Measurements from ENCODE around the gene CHIT1. TPM values are rescaled to one million over a fixed set of nuclear protein-coding genes. Genes with fewer than 3 reads are reported as not detected.

CHIT1 gene
- total RNA-seq, 1 donor from 2014 or later = 1.6 TPM

- DNase-seq (ENCODE audit: low spot score in 2 of 2) = no peak
- FAIRE-seq = no peak
These were observed 51.9 kb downstream of the CHIT1 start for GRCh38 chr1:203177470-203178039.

- no peak for DNase-seq (ENCODE audit: low spot score in 2 of 2)
- FAIRE-seq = no peak
These were observed 52.5 kb downstream of the CHIT1 start for GRCh38 chr1:203177036-203177405.

DNA sequence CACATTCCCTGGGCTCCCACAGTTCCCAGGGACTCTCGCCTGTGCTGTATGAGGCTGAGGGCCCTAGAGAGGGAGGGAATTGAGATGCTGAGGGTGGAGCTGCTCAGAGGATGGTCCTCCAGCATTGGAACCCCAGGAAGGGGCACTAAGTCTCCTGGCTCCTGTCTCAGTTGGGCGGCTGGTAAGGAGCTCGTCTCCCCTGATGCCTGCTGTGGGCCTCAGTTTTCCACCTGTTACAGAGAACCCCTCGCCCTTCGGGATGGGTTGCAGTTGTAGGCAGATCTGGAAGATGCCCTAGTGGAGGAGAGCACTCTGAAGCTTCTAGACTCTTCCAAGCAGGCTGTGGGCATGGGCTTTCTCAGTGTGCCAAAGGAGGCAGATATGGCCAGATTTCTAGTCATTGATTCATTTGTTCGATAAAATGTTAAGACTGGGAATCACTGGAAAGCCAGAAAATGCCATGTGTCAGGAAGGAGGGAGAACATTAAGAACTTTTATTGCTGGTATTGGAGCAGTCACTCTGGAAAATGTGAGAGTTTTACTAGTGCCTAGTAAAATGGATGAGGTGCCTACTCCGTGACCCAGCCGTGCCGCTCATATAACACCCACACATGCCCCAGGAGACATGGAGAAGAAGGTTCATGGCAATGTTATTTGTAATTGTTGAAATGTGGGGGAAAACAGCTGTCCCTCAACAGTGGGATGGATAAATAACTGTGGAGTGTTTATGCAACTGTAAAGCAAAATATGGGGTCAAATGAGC, 53.0 kb downstream of the CHIT1 start:
- DNase-seq (ENCODE audit: low spot score in 2 of 2) (no peak), FAIRE-seq (no peak)

DNA sequence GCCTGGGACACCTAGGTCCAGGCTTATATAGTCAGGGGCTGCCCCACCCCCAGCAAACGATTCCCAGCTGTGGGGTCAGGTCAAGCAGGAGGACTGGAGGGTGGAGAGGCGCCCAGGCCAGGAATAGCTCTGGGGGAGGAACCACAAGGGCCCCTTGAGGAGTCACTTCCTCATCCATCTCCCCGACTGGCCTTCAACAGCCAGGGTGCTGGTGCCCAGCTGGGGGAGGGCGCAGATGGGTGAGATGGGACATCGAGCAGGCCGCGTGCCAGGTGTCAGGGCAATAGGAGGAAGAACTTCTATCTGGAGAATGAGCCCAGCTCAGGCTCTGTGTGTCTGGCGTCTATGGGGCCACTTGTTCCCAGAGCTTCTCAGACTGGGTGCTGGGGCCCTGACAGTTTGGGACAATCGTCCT, 53.6 kb downstream of the CHIT1 start:
- DNase-seq (ENCODE audit: low spot score in 2 of 2) (no peak), FAIRE-seq (no peak)

- FAIRE-seq (no peak), DNase-seq (ENCODE audit: low spot score in 2 of 2) (no peak)
These were observed 54.1 kb downstream of the CHIT1 start, which contains the start of gene MYBPH for GRCh38 chr1:203175237-203175826. TSS of gene MYBPH (minus strand) at chr1:203175826. CDS start at chr1:203175755, 71 bp downstream.

DNA sequence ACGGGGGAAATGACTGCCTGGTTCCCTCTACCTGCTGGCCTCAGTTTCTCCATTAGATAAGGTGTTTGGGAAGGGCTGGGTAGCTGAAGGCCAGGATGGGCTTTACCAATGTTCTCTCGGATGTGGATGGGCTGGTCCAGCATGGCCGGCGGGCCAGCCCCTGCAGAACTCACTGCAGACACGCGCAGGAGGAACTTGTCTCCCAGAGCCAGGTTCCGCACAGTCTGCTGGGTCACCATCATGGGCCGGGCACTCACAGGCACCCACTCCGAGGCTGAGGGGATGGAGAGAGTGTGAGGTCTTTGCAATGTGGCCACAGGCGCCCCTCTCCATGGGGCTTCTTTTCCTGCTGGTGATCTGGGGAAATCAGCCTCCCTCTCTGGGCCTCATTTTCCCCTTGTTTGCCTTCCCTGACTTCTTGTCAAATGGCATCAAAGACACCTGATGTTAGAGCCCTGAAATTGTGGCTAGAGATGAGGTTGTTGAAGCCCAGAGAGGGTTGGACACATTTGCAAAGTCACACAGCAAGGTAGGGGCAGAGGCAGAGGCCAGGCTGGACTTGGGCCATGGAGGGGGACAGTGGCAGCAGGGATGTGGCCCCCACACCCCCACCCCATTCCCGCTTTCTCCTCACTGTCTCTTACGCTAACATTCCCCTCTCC, 55.0 kb downstream of the CHIT1 start:
- no peak for DNase-seq (ENCODE audit: low spot score in 2 of 2)
- no peak for FAIRE-seq

GRCh38 chr1:203173566-203173965, 55.9 kb downstream of the CHIT1 start:
- DNase-seq (ENCODE audit: low spot score in 2 of 2) (no peak), FAIRE-seq (no peak)

- FAIRE-seq (no peak), DNase-seq (ENCODE audit: low spot score in 2 of 2) (no peak)
These were observed 56.4 kb downstream of the CHIT1 start for GRCh38 chr1:203173011-203173555.

DNA sequence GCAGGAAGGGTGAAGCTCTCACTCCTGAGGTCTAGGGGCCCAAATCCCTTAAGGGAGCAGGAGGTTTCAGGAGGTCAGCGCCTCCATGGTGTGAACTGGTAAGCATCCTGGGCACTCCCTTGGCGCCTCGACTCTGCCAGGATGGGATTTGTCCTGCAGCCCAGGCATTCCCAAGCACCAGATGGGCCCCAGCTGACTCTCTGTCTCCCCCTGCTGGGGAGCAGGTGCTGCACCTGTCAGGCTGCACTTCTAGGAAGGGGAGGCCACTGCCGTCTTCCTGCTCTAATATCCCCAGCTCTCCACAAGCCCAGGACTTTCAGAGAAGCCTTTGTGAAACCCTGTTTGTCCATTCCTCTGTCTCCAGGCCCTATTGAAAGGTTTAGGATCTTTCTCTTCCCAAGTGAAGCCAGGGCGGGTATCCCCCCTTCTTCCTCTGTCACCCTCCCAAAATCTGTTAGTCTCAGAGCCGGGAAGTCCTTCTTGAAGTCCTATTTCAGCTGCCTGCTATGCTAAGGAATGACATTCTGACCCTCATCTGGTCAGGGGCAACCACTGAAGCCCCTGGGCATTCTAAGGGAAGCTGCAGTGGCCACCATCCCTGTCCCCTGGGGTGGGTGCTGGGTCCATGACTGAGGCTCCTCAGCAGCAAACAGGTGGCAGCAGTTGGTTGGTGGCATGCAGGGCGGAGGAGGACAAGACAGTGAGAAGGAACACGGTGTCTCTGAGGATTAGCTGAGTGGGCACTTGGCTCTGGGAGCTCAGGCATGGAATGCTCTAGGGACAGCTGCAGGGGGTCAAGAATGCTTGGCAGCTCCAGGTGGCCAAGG, 57.1 kb downstream of the CHIT1 start:
- DNase-seq (ENCODE audit: low spot score in 2 of 2) = peak; percentile 59 to 78
- no peak for FAIRE-seq

GRCh38 chr1:203171341-203172183, 57.9 kb downstream of the CHIT1 start:
- DNase-seq (ENCODE audit: low spot score in 2 of 2) (no peak), FAIRE-seq (no peak)

DNA sequence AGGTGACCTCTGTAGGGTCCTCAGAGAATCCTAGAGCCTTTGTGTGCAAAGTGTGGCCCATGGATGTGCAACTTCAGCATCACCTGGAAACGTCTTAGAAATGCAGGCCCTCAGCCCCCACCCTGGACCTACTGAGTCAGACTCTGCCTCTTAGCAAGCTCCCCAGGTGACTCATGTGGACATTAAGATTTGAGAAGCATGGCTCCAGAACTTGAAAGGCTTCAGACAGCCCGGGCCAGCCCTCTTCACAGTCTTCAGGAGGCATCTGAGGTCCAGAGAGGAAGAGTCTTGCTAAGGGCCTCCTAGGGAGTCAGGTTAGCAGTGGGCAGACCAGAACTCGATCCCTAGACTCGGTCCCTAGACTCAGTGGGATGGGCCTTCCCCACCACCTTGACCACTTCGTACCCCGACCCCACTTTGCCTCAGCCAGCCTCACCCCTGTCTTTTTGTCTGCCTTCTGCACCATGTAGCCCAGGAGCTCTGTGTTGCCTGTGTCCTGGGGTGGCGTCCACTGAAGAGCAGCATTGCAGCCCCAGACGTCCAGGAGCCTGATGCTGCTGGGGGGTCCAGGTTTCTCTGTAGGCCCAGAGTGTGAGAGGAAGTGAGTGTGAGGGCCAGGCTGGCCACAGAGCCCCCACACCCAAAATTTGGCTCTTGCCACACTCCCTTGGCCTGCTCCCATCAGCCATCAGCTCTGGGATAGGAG, 58.7 kb downstream of the CHIT1 start:
- FAIRE-seq (no peak), DNase-seq (ENCODE audit: low spot score in 2 of 2) (no peak)

GRCh38 chr1:203169770-203170520, 59.5 kb downstream of the CHIT1 start:
- DNase-seq (ENCODE audit: low spot score in 2 of 2) = no peak
- no peak for FAIRE-seq

GRCh38 chr1:203168991-203169390, 60.5 kb downstream of the CHIT1 start:
- FAIRE-seq = no peak
- no peak for DNase-seq (ENCODE audit: low spot score in 2 of 2)

DNA sequence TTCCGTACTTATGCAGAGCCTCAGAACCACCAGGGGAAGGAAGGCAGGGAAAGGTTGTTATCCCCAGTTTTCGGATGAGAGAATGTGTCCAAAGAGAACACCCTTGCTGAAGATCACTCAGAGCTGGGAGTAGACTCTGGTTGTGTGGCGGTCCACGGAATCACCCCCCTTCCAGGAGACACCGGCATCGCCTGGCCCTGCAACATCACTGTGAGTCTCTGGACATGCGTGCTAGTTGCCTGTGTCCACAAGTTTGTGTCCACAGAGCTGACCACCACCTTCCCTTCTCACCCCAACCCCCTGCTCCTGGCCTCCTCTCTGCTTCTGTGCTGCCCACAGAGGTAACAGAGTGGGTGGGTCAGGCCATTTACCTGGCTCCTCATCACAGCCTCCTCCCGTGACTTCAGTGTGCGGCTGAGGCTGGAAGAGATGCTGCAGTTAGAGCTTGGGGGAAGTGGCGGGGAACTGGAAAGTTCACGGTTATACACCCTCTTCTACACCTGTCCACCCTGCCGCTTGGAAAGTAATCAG, 61.2 kb downstream of the CHIT1 start:
- DNase-seq (ENCODE audit: low spot score in 2 of 2) (no peak), FAIRE-seq (no peak)

DNA sequence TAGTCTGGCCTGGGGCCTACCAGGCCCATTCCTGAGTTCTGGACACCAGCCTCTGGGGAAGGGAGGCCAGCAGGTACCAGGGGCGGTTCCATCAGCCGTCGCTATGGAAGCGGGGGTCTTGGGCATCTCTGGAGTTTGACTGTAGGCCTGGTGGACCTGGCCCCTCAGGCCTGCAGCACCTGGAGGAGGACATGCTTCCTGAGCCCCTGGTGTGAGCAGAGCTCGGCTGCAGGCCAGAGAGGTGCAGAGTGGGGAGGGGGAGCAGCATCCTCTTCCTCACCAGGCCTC, 61.6 kb downstream of the CHIT1 start:
- DNase-seq (ENCODE audit: low spot score in 2 of 2) = no peak
- no peak for FAIRE-seq

GRCh38 chr1:203167026-203167912, 62.2 kb downstream of the CHIT1 start:
- FAIRE-seq (no peak), DNase-seq (ENCODE audit: low spot score in 2 of 2) (no peak)

Data from frontal cortex (tissue), 4 donors.